WTC11 (cell line): ENCODE measurements around the gene TAAR8.

Source experiments
- CREB1 ChIP-seq: sonication (generic); formaldehyde crosslinking; IDR thresholded peaks from 2 replicates; pipeline ENCODE4 v1.8.0; 2023; ENCODE audit warnings: mild to moderate bottlenecking, missing genetic modification reagents
- CTCF ChIP-seq: fragments of 200-600 bp; IDR thresholded peaks from 2 replicates; pipeline ENCODE4 v1.8.0; 2022; ENCODE audit warnings: antibody characterized with exemption
- E2F4 ChIP-seq: sonication (generic); formaldehyde crosslinking; IDR thresholded peaks from 2 replicates; pipeline ENCODE4 v1.8.1; 2022; ENCODE audit warnings: low read depth, mild to moderate bottlenecking, moderate library complexity, missing genetic modification reagents, borderline replicate concordance

- TF ChIP-seq CTCF (no peak), E2F4 (CRISPR knock-in tag) (no peak), CREB1 (CRISPR knock-in tag) (no peak)
Observed at GRCh38 chr6:132568611-132569010, 16.1 kb downstream of the TAAR8 start.
